NCI-H524 treated with DMSO at 0.1 percent for 48 hours (cell line): ENCODE data around the gene HMGCR.
"Not testable (repeated sequence)": the region's sequence is repeated elsewhere in the genome, so short reads cannot be mapped to it uniquely, and the experiment has no call there.

Experiments used
- DNase-seq: peaks from one replicate; lab custom pipeline; 2025; lab: John Stamatoyannopoulos, UW

Gene HMGCR

GRCh38 chr5:75336615-75337336 is at the start of gene HMGCR:
TSS of gene HMGCR (plus strand) at chr5:75337220. CDS start at chr5:75342606, 5,386 bp downstream.
- DNase-seq: peak; percentile 92

GRCh38 chr5:75291844-75292243 is 45.2 kb upstream of the HMGCR start:
- not testable (repeated sequence) for DNase-seq

GRCh38 chr5:75300084-75300483 is 36.9 kb upstream of the HMGCR start:
- DNase-seq: no peak

- no peak for DNase-seq
These were observed 33.6 kb upstream of the HMGCR start for GRCh38 chr5:75303419-75303818.

GRCh38 chr5:75304486-75304885 is 32.5 kb upstream of the HMGCR start:
- not testable (repeated sequence) for DNase-seq

- no peak for DNase-seq
These were observed 30.3 kb upstream of the HMGCR start for GRCh38 chr5:75306746-75307145.

GRCh38 chr5:75310212-75310611 is 26.8 kb upstream of the HMGCR start:
- no peak for DNase-seq

- DNase-seq: not testable (repeated sequence)
These were observed 17.9 kb upstream of the HMGCR start for GRCh38 chr5:75319148-75319547.

- no peak for DNase-seq
These were observed 17.4 kb upstream of the HMGCR start for GRCh38 chr5:75319638-75320037.

GRCh38 chr5:75320371-75320770 is 16.6 kb upstream of the HMGCR start:
- no peak for DNase-seq

- no peak for DNase-seq
These were observed 15.0 kb upstream of the HMGCR start for GRCh38 chr5:75322066-75322465.

GRCh38 chr5:75324791-75325190 is 12.2 kb upstream of the HMGCR start:
- no peak for DNase-seq

GRCh38 chr5:75325242-75325641 is 11.8 kb upstream of the HMGCR start:
- DNase-seq: no peak

GRCh38 chr5:75330404-75330803 is 6.6 kb upstream of the HMGCR start:
- DNase-seq: no peak

- DNase-seq: no peak
These were observed 5.6 kb upstream of the HMGCR start for GRCh38 chr5:75331095-75332090.

GRCh38 chr5:75333759-75334158 is 3.3 kb upstream of the HMGCR start:
- DNase-seq: not testable (repeated sequence)

- DNase-seq: not testable (repeated sequence)
These were observed 2.6 kb upstream of the HMGCR start for GRCh38 chr5:75334413-75334812.

- no peak for DNase-seq
These were observed 1.5 kb upstream of the HMGCR start for GRCh38 chr5:75335486-75335885.

- peak; percentile 59 for DNase-seq
These were observed 937 bp upstream of the HMGCR start for GRCh38 chr5:75335952-75336614.

GRCh38 chr5:75337366-75338021 is 474 bp downstream of the HMGCR start:
- no peak for DNase-seq

GRCh38 chr5:75338408-75338807 is 1.4 kb downstream of the HMGCR start:
- no peak for DNase-seq
